Gastrocnemius medialis (tissue), 4 donors: Measurements from ENCODE around the gene TNIP2. TPM values are rescaled to one million over a fixed set of nuclear protein-coding genes. Genes with fewer than 3 reads are reported as not detected.
"Not testable (repeated sequence)": the region's sequence is repeated elsewhere in the genome, so short reads cannot be mapped to it uniquely, and the experiment has no call there.

Source experiments
- ATAC-seq, 2 donors: fragments of 150-250 bp; one replicate each; pipeline ENCODE4 v1.9.1; 2016
- DNase-seq, 2 donors: peaks; one replicate each; pipeline ENCODE4 v3.0.0-alpha.2; 2019
- H3K27ac ChIP-seq, 4 donors: fragments of 200-600 bp; sonication (generic); 1 replicate in 1 of 4; 2 replicates in 3 of 4; pipeline ENCODE4 v1.5.1; 2016 to 2018; ENCODE audit warnings: mild to moderate bottlenecking in 2 of 4, moderate library complexity in 1 of 4
- H3K27me3 ChIP-seq, 3 donors: fragments of 200-600 bp; sonication (generic) in 2 of 3; 1 replicate in 1 of 3; 2 replicates in 2 of 3; pipeline versions ENCODE4 v1.5.1 to v1.6.0; 2016 to 2019; ENCODE audit warnings: mild to moderate bottlenecking in 1 of 3, moderate library complexity in 1 of 3
- H3K36me3 ChIP-seq, 2 donors: fragments of 200-600 bp; sonication (generic) in 1 of 2; one replicate each; pipeline ENCODE4 v1.5.1; 2017 to 2018
- H3K4me1 ChIP-seq, 2 donors: fragments of 200-600 bp; sonication (generic) in 1 of 2; one replicate each; pipeline ENCODE4 v1.5.1; 2016 to 2017; ENCODE audit warnings: mild to moderate bottlenecking in 2 of 2
- H3K4me3 ChIP-seq, 4 donors: fragments of 200-600 bp; sonication (generic) in 3 of 4; 1 replicate in 1 of 4; 2 replicates in 3 of 4; pipeline ENCODE4 v1.5.1; 2016 to 2019; ENCODE audit warnings: mild to moderate bottlenecking in 2 of 4
- H3K9me3 ChIP-seq, 3 donors: fragments of 200-600 bp; sonication (generic) in 2 of 3; 1 replicate in 1 of 3; 2 replicates in 2 of 3; pipeline ENCODE4 v1.5.1; 2016 to 2019
- POLR2A ChIP-seq, 2 donors: fragments of 450-650 bp; IDR thresholded peaks; one replicate each; pipeline ENCODE4 v1.6.1; 2017; ENCODE audit warnings: antibody characterized with exemption in 2 of 2, mild to moderate bottlenecking in 2 of 2, moderate library complexity in 2 of 2
- in situ Hi-C, 4 donors: fragments of 200-750 bp; cut with MboI; loops; one replicate each; pipeline versions ENCODE4 v1.15.0 to v1.8.0; 2017; ENCODE audit warnings: low sequenced_read_pairs in 4 of 4
- intact Hi-C: fragments of 100-400 bp; cut with DNase I; formaldehyde crosslinking; loops from one replicate; pipeline ENCODE4 v1.15.1; 2023; ENCODE audit warnings: low total_unique reads
- total RNA-seq, 4 donors: library from RNA; depleted of rRNA; stranded (reverse); fragments of >200 nt; gene quantifications; one replicate each; pipeline versions ENCODE4 v1.1.0 to v1.2.3, GENCODE V29; 2016
- TF ChIP-seq, protein P1 (sequence below), 5 experiments: fragments of 450-650 bp in 3 of 5; fragments of 200-600 bp in 2 of 5; sonication (generic) in 2 of 5; IDR thresholded peaks in 4 of 5; conservative IDR thresholded peaks in 1 of 5; 1 replicate in 4 of 5; 2 replicates in 1 of 5; pipeline ENCODE4 v1.5.1; 2016 to 2019; ENCODE audit warnings: antibody characterized with exemption in 5 of 5, mild to moderate bottlenecking in 3 of 5, moderate library complexity in 3 of 5

TNIP2 gene
- total RNA-seq, 4 donors from 2014 or later: 36.1 to 81.9 (median 66.5) TPM

DNA sequence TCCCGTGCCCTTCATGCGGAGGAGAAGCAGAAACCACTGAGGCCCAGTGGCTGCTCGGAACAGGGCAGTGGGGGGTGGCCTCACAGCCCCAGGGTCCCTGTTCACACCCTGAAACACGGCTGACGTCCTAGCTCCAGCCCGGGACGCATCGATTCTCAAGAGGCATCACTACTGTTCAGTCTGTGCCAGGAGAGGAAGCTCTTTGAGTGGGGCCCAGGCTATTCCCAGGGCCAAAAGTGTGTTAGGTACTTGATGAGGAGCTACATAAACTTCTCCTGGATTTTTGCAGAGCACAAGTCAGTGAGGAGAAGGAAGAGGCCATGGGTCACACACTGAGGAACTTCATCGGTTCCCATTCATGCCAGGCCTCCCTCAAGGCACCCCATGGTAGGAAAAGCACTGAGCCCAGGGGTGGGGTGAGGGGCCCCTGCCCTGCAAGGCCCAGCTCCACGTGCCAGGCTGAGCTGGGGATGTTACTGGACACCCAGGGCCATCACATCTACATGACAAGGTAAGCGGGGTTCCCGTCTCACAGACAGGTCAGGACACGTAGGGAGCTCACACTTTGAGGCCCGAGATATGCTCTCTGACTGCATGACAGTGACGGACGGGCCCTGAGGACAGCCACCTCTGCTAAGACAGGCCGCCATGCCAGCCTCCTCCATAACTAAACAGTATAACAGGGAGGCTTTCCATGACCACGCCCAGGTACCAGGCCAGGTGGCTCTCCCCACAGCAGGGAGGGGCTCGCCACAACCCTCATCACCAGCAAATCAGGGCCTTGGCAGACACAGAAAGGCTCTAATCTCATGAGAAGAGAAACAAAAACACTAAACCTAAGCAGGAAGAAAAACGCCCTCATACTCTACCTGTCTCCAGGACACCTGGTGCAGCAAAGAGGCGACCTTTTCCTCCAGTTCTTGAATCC is 12.4 kb downstream of the TNIP2 start:
- no peak for DNase-seq
- Histone ChIP-seq H3K9me3 (no peaks in the 10 kb centered on the region), H3K36me3 (peaks cover 2 to 54% of the 10 kb centered on the region in 2 donors), H3K27me3 (no peaks in the 10 kb centered on the region), H3K4me1 (no peaks in the 10 kb centered on the region), H3K4me3 (no peak overlapping the region), H3K27ac (no peak overlapping the region)
- no peak for ATAC-seq
- in situ Hi-C loops: no loop called here
- intact Hi-C loops: no loop called here
- TF ChIP-seq, protein P1, sequence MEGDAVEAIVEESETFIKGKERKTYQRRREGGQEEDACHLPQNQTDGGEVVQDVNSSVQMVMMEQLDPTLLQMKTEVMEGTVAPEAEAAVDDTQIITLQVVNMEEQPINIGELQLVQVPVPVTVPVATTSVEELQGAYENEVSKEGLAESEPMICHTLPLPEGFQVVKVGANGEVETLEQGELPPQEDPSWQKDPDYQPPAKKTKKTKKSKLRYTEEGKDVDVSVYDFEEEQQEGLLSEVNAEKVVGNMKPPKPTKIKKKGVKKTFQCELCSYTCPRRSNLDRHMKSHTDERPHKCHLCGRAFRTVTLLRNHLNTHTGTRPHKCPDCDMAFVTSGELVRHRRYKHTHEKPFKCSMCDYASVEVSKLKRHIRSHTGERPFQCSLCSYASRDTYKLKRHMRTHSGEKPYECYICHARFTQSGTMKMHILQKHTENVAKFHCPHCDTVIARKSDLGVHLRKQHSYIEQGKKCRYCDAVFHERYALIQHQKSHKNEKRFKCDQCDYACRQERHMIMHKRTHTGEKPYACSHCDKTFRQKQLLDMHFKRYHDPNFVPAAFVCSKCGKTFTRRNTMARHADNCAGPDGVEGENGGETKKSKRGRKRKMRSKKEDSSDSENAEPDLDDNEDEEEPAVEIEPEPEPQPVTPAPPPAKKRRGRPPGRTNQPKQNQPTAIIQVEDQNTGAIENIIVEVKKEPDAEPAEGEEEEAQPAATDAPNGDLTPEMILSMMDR (IDR thresholded peaks at IDR 0.05 in 4 of 5, conservative IDR thresholded peaks at IDR 0.05 in 1 of 5): no peak
- TF ChIP-seq POLR2A (IDR thresholded peaks at IDR 0.05): no peak

DNA sequence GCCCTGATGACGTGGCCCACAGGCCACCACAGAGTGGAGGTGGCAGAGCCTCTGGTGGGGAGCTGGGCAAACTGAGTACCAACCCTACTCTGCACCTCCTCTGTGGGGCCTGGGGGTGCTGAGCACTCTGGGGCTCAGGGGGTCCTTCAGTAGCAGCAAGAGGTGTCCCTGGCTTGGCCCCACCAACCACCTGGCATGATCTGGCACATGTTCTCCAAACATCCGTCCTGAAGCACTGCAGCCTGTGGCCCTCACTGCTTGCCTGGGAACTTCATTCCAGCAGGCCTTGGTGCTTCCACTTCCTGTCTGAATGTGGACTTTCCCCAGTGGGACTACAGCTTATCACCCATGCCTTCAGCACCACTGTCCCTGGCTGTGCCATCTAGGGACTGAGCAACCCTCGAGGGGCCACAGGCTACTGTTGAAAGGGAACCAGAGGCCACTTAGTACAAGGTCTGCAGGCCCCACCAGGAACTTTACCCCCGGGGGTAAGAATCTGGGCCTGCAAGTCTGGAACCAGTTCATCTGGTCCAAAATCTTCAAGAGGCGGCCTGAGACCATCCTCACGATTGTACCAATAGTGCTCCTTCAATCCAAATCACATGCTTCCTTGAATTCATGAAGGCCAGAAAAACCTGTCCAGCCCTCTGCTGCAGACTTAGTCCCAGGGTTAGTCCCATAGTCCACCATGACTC is 13.2 kb downstream of the TNIP2 start:
- intact Hi-C loops: no loop called here
- no peaks in the 10 kb centered on the region for H3K9me3 ChIP-seq
- in situ Hi-C loops: no loop called here
- TF ChIP-seq POLR2A (IDR thresholded peaks at IDR 0.05): no peak
- TF ChIP-seq, protein P1 (IDR thresholded peaks at IDR 0.05 in 4 of 5, conservative IDR thresholded peaks at IDR 0.05 in 1 of 5): no peak
- H3K4me3 ChIP-seq: no peak overlapping the region
- peaks cover 2 to 54% of the 10 kb centered on the region in 2 donors for H3K36me3 ChIP-seq
- ATAC-seq (no peak), DNase-seq (no peak)
- H3K27me3 ChIP-seq: no peaks in the 10 kb centered on the region
- H3K4me1 ChIP-seq: no peaks in the 10 kb centered on the region
- no peak overlapping the region for H3K27ac ChIP-seq

DNA sequence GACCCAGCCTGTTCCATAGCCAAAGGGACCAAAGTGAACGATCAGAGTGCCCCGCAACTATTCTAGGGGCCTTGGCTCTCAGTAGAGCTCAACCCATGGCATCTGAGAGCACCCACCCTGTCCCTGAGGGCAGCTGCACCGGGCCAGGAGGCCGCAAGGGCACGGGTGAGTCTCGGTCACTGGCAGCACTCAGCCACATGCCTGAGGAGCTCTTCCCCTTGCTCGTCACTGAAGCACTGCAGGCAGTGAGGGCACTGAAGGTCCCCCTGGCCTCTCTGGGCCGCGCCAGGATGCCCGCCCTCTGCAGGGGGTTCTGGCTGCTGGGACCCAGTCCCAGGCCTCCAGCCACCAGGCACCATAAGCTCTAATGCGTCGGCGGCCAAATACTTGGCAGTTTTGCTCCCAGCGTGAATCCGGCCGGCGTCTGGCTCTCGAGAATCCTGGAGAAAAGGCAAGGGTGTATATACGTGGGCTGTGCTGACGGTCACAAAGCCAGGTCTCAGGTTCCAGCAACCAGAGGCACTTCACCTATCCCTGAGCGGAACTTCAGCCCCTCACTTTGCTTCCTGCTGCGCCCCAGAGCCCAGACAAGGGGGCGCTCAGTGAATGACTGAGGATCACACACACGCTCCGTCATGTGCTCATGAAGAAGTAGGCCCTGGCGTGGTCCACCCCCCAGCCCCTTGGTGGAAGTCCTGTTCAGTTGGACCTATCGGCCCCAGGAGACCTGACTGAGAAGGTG is 13.9 kb downstream of the TNIP2 start:
- no peak overlapping the region for H3K27ac ChIP-seq
- H3K4me1 ChIP-seq: no peaks in the 10 kb centered on the region
- peaks cover 2 to 48% of the 10 kb centered on the region in 2 donors for H3K36me3 ChIP-seq
- no peaks in the 10 kb centered on the region for H3K27me3 ChIP-seq
- no peak for ATAC-seq
- TF ChIP-seq POLR2A (IDR thresholded peaks at IDR 0.05): no peak
- TF ChIP-seq, protein P1 (IDR thresholded peaks at IDR 0.05 in 4 of 5, conservative IDR thresholded peaks at IDR 0.05 in 1 of 5): no peak
- no peak overlapping the region for H3K4me3 ChIP-seq
- DNase-seq: no peak
- no peaks in the 10 kb centered on the region for H3K9me3 ChIP-seq
- in situ Hi-C loops: no loop called here
- intact Hi-C loops: no loop called here

DNA sequence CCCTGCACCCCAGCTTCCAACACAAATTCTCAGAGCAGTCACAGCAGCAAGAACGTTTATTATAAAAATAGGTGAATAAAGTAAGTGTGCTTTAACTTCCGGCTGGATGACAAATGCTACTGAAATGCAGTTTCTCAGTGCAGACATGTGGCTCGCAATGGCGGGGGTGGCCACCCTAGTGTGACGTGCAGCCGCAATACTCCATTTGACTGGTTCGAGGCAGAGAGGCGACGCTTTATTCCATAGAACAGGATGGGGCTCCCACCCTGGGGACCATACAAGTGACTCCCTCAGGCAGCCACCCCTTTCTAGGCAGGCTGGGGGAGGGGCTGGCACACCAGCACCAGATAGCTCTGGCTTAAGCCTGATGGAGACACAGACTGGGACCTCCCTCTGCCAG is 14.5 kb downstream of the TNIP2 start:
- no peaks in the 10 kb centered on the region for H3K4me1 ChIP-seq
- intact Hi-C loops (no loop called here), in situ Hi-C loops (no loop called here)
- H3K27ac ChIP-seq: no peak overlapping the region
- H3K27me3 ChIP-seq: no peaks in the 10 kb centered on the region
- no peak for TF ChIP-seq POLR2A (IDR thresholded peaks at IDR 0.05)
- TF ChIP-seq, protein P1 (IDR thresholded peaks at IDR 0.05 in 4 of 5, conservative IDR thresholded peaks at IDR 0.05 in 1 of 5): no peak
- DNase-seq: no peak
- peaks cover 0 to 42% of the 10 kb centered on the region in 2 donors for H3K36me3 ChIP-seq
- ATAC-seq: no peak
- no peaks in the 10 kb centered on the region for H3K9me3 ChIP-seq
- H3K4me3 ChIP-seq: no peak overlapping the region

DNA sequence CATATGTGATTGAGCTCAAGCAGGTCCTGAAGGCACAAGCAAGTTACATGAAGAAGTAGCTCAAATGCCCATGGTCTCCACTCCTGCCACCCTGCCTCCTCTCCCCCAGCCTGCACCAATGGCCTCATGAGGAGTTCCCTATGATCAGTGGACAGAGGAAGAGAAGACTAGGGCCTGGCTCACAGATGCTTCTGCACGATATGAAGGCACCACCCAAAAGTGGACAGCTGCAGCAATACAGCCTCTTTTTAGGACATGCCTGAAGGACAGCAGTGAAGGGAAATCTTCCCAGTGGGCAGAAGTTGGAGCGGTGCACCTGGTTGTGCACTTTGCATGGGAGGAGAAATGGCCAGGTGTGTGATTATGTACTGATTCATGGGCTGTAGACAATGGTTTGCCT is 17.8 kb downstream of the TNIP2 start:
- in situ Hi-C loops, H3K4me1 ChIP-seq, H3K27ac ChIP-seq: not testable (repeated sequence)

More for the DNA sequence above, 17.8 kb downstream of the TNIP2 start:
- ATAC-seq, H3K4me3 ChIP-seq, H3K9me3 ChIP-seq, H3K27me3 ChIP-seq, DNase-seq, intact Hi-C loops: not testable (repeated sequence)
- peaks cover 0 to 11% of the 10 kb centered on the region in 2 donors for H3K36me3 ChIP-seq
